Liver (tissue), 9 donors: ENCODE measurements around the gene HOMEZ. TPM values are rescaled to one million over a fixed set of nuclear protein-coding genes. Genes with fewer than 3 reads are reported as not detected.

Experiments used
- DNase-seq: peaks from one replicate; pipeline ENCODE4 v3.0.0-alpha.2; 2017; ENCODE audit warnings: low spot score
- H3K27ac ChIP-seq, 2 donors: one replicate each; pipeline ENCODE4 v1.7.0; 2013; ENCODE audit warnings: inconsistent platforms in 2 of 2, low read length in 2 of 2, control low read depth in 1 of 2, low read depth in 1 of 2, mild to moderate bottlenecking in 1 of 2
- H3K27me3 ChIP-seq, 4 donors: one replicate each; pipeline versions ENCODE4 v1.6.1 to v1.7.0; 2013; ENCODE audit warnings: low read length in 3 of 4, inconsistent platforms in 1 of 4, mild to moderate bottlenecking in 1 of 4, moderate library complexity in 1 of 4; ENCODE audit not compliant: control insufficient read depth in 4 of 4, insufficient read depth in 4 of 4
- H3K36me3 ChIP-seq, 4 donors: one replicate each; pipeline versions ENCODE4 v1.6.1 to v1.7.0; 2013; ENCODE audit warnings: low read length in 3 of 4, mild to moderate bottlenecking in 3 of 4, low read depth in 1 of 4, moderate library complexity in 1 of 4; ENCODE audit not compliant: control insufficient read depth in 4 of 4, insufficient read depth in 3 of 4
- H3K4me1 ChIP-seq, 4 donors: one replicate each; pipeline versions ENCODE4 v1.6.1 to v1.7.0; 2013; ENCODE audit warnings: low read length in 3 of 4, mild to moderate bottlenecking in 3 of 4, moderate library complexity in 1 of 4; ENCODE audit not compliant: control insufficient read depth in 4 of 4, insufficient read depth in 4 of 4
- H3K4me3 ChIP-seq, 3 donors: one replicate each; pipeline versions ENCODE4 v1.6.1 to v1.7.0; 2013; ENCODE audit warnings: low read length in 3 of 3, control low read depth in 1 of 3, low read depth in 1 of 3, mild to moderate bottlenecking in 1 of 3
- H3K9ac ChIP-seq, 2 donors: one replicate each; pipeline ENCODE4 v1.7.0; 2013; ENCODE audit warnings: low read length in 2 of 2, mild to moderate bottlenecking in 2 of 2, moderate library complexity in 2 of 2, control low read depth in 1 of 2, low read depth in 1 of 2
- H3K9me3 ChIP-seq, 4 donors: one replicate each; pipeline versions ENCODE4 v1.6.1 to v1.7.0; 2013; ENCODE audit warnings: low read length in 3 of 4; ENCODE audit not compliant: control insufficient read depth in 4 of 4
- ATF3 ChIP-seq: IDR thresholded peaks from 2 replicates; pipeline ENCODE4 v1.6.1; 2016; ENCODE audit warnings: antibody characterized with exemption
- EGR1 ChIP-seq, 2 donors: IDR thresholded peaks; 2 replicates each; pipeline ENCODE4 v1.6.1; 2016 to 2018; ENCODE audit warnings: antibody characterized with exemption in 2 of 2, low read depth in 2 of 2
- FOXA1 ChIP-seq: IDR thresholded peaks from 2 replicates; pipeline ENCODE4 v1.6.1; 2016; ENCODE audit warnings: antibody characterized with exemption
- FOXA2 ChIP-seq: IDR thresholded peaks from 2 replicates; pipeline ENCODE4 v1.6.1; 2016; ENCODE audit warnings: antibody characterized with exemption
- GABPA ChIP-seq, 2 donors: IDR thresholded peaks in 1 of 2; conservative IDR thresholded peaks in 1 of 2; 2 replicates each; pipeline ENCODE4 v1.6.1; 2016; ENCODE audit warnings: antibody characterized with exemption in 2 of 2, mild to moderate bottlenecking in 1 of 2, moderate library complexity in 1 of 2
- HNF4A ChIP-seq, 2 donors: conservative IDR thresholded peaks; 2 replicates each; pipeline ENCODE4 v1.6.1; 2016; ENCODE audit warnings: antibody characterized with exemption in 2 of 2, mild to moderate bottlenecking in 2 of 2
- HNF4G ChIP-seq: IDR thresholded peaks from 2 replicates; pipeline ENCODE4 v1.6.1; 2016; ENCODE audit warnings: antibody characterized with exemption
- JUND ChIP-seq, 2 donors: IDR thresholded peaks; 2 replicates each; pipeline ENCODE4 v1.6.1; 2016; ENCODE audit warnings: antibody characterized with exemption in 2 of 2
- MAX ChIP-seq: IDR thresholded peaks from 2 replicates; pipeline ENCODE4 v1.6.1; 2016; ENCODE audit warnings: antibody characterized with exemption
- NR2F2 ChIP-seq: IDR thresholded peaks from 2 replicates; pipeline ENCODE4 v1.6.1; 2016; ENCODE audit warnings: antibody characterized with exemption
- RAD21 ChIP-seq, 2 donors: IDR thresholded peaks; 2 replicates each; pipeline ENCODE4 v1.6.1; 2016; ENCODE audit warnings: antibody characterized with exemption in 2 of 2, mild to moderate bottlenecking in 2 of 2
- RXRA ChIP-seq, 2 donors: IDR thresholded peaks; 2 replicates each; pipeline ENCODE4 v1.6.1; 2017 to 2018; ENCODE audit warnings: antibody characterized with exemption in 2 of 2, mild to moderate bottlenecking in 1 of 2
- SP1 ChIP-seq: IDR thresholded peaks from 2 replicates; pipeline ENCODE4 v1.6.1; 2018; ENCODE audit warnings: antibody characterized with exemption, mild to moderate bottlenecking
- TAF1 ChIP-seq: conservative IDR thresholded peaks from 2 replicates; pipeline ENCODE4 v1.6.1; 2016; ENCODE audit warnings: antibody characterized with exemption, mild to moderate bottlenecking
- YY1 ChIP-seq: IDR thresholded peaks from 2 replicates; pipeline ENCODE4 v1.6.1; 2016; ENCODE audit warnings: antibody characterized with exemption, mild to moderate bottlenecking
- ZBTB33 ChIP-seq: IDR thresholded peaks from 2 replicates; pipeline ENCODE4 v1.6.1; 2016; ENCODE audit warnings: antibody characterized with exemption
- WGBS: extraction: QIAGEN DNeasy Blood & Tissue Kit; methylation state at CpG from one replicate; pipeline ENCODE4 v1.1.7; 2013; 5-methylcytosine and 5-hydroxymethylcytosine counted together
- polyA plus RNA-seq, 2 donors: library from polyadenylated mRNA; stranded (reverse) in 1 of 2; unstranded in 1 of 2; fragments of 200-250 nt in 1 of 2; fragments of >200 nt in 1 of 2; fragmentation: Nextera tagmentation in 1 of 2; extraction: Ambion mirVana in 1 of 2; gene quantifications; one replicate each; pipeline versions ENCODE4 v1.2.1 to v1.2.3, GENCODE V29; 2013 to 2015
- total RNA-seq, 2 donors: library from RNA; depleted of rRNA; stranded (reverse); fragments of >200 nt; gene quantifications; one replicate each; pipeline ENCODE4 v1.2.3, GENCODE V29; 2014
- donor health status: healthy.
- donor health status: healthy.
- donor health status: healthy.
- donor health status: healthy.
- donor health status: healthy.

Gene HOMEZ
- total and polyA plus RNA-seq, 4 donors, result 2.8 to 3.5 (median 3.3) TPM

GRCh38 chr14:23259426-23259825 lies 26.5 kb downstream of the HOMEZ start:
- DNase-seq, result no peak
- H3K36me3 ChIP-seq, result no peaks in the 10 kb centered on the region
- TF ChIP-seq YY1, result no peak
- no peak for TF ChIP-seq MAX
- no peak for TF ChIP-seq ATF3
- TF ChIP-seq HNF4G, result no peak
- no peak for TF ChIP-seq GABPA (IDR thresholded peaks at IDR 0.05 in 1 of 2, conservative IDR thresholded peaks at IDR 0.05 in 1 of 2)
- TF ChIP-seq EGR1 (IDR thresholded peaks at IDR 0.05; ENCODE audit: low read depth in 2 of 2), result no peak

GRCh38 chr14:23258256-23258655 lies 27.7 kb downstream of the HOMEZ start:
- H3K4me1 ChIP-seq, result no peaks in the 10 kb centered on the region
- no peak for TF ChIP-seq HNF4G
- no peak for TF ChIP-seq EGR1 (IDR thresholded peaks at IDR 0.05; ENCODE audit: low read depth in 2 of 2)
- TF ChIP-seq GABPA (IDR thresholded peaks at IDR 0.05 in 1 of 2, conservative IDR thresholded peaks at IDR 0.05 in 1 of 2), result no peak
- TF ChIP-seq JUND (IDR thresholded peaks at IDR 0.05), result no peak
- no peak for TF ChIP-seq RXRA (IDR thresholded peaks at IDR 0.05)
- TF ChIP-seq FOXA2, result no peak
- TF ChIP-seq TAF1, result no peak
- no peak for TF ChIP-seq NR2F2
- TF ChIP-seq ZBTB33, result no peak
- no peak for TF ChIP-seq MAX
- TF ChIP-seq SP1, result no peak
- WGBS, result 92% methylated on average over 5 of the region's 5 CpGs
- H3K9me3 ChIP-seq, result no peaks in the 10 kb centered on the region
- DNase-seq, result no peak
- H3K27me3 ChIP-seq, result no peaks in the 10 kb centered on the region
- no peak overlapping the region for H3K4me3 ChIP-seq
- H3K27ac ChIP-seq, result no peak overlapping the region
- no peak overlapping the region for H3K9ac ChIP-seq
- H3K36me3 ChIP-seq, result no peaks in the 10 kb centered on the region

More at GRCh38 chr14:23259426-23259825, 26.5 kb downstream of the HOMEZ start:
- Histone ChIP-seq H3K4me3 (no peak overlapping the region), H3K9me3 (no peaks in the 10 kb centered on the region), H3K9ac (no peak overlapping the region), H3K27ac (no peak overlapping the region), H3K4me1 (no peaks in the 10 kb centered on the region), H3K27me3 (no peaks in the 10 kb centered on the region)

GRCh38 chr14:23252420-23253333 lies 33.3 kb downstream of the HOMEZ start:
- TF ChIP-seq FOXA1 (no peak), YY1 (no peak), RXRA (IDR thresholded peaks at IDR 0.05) (no peak), MAX (no peak), HNF4A (conservative IDR thresholded peaks at IDR 0.05) (no peak), ATF3 (no peak), NR2F2 (no peak), HNF4G (no peak), RAD21 (IDR thresholded peaks at IDR 0.05) (no peak)
- H3K4me3 ChIP-seq, result no peak overlapping the region
- no peak for DNase-seq
- no peaks in the 10 kb centered on the region for H3K36me3 ChIP-seq
- H3K27ac ChIP-seq, result no peak overlapping the region
- peaks cover 0 to 13% (median under 1%) of the 10 kb centered on the region in 4 donors for H3K4me1 ChIP-seq
- 75% methylated on average over 4 of the region's 4 CpGs for WGBS
- no peaks in the 10 kb centered on the region for H3K9me3 ChIP-seq
- H3K27me3 ChIP-seq, result no peaks in the 10 kb centered on the region
- no peak overlapping the region for H3K9ac ChIP-seq
